NCI-H345 treated with DMSO at 0.1 percent for 48 hours (cell line): ENCODE measurements around the gene PCDHGA4.
"Not testable (repeated sequence)": the region's sequence is repeated elsewhere in the genome, so short reads cannot be mapped to it uniquely, and the experiment has no call there.

Experiments
- DNase-seq: peaks from one replicate; lab custom pipeline; 2025; ENCODE audit not compliant: unreplicated experiment; lab: John Stamatoyannopoulos, UW

The PCDHGA4 gene

DNA sequence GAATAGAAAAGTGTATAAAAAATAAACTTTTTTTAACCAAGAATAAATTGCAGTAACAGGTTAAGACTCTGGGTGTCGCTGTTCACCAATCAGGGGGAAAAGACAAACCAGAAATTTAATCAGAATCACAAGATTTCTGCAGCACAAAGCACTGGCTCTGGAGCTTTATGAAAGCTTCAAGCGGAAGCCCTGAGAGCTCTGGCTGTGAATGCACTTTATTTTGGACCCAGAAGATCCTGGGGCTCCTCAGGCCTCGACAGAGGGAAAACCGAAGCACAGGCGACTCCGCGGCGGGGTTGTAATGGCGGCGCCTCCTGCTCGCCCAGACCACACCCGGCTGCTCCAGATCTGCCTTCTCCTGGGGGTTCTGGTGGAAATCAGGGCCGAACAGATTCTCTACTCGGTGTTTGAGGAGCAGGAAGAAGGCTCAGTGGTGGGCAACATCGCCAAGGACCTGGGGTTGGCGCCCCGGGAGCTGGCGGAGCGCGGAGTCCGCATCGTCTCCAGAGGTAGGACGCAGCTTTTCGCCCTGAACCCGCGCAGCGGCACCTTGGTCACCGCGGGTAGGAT, at the start of gene PCDHGA4:
Gene PCDHGA4, plus strand, starts transcription at position 122 of the 570 bp plus-strand sequence. Its CDS starts 87 bp downstream, at position 209.
- no peak for DNase-seq

DNA sequence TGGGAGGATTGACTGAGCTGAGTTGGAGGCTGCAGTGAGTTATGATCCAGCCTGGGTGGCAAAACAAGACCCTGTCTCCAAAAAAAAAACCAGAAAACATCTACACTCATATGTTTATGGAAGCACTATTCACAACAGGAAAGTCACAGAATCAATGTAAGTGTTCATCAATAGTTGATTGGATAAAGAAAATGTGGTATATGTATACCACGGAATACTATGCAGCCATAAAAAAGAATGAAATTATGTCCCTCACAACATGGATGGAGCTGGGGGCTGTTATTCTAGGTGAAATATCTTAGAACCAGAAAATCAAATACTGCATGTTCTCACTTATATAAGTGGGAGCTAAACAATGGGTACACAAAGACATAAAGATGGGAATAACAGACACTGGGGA, 48.2 kb upstream of the PCDHGA4 start:
- DNase-seq = no peak

DNA sequence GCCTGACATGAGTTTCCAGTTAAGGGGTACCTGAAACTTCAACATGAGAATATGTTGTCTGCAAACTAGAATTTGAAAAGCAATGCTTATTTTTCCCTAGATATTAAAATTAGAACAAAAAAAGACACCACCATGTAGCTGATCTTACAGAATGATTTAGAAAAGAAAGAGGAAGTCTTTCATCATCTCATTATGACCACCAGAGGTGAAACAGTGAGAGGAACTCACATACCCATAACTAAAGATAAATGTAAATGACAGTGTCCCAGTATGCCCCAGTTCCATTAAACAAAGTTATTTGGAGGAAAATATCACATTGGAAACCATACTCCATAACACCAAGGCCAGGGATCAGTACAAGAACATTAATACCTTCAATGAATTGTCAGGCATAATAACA, 41.1 kb upstream of the PCDHGA4 start:
- DNase-seq = no peak

DNA sequence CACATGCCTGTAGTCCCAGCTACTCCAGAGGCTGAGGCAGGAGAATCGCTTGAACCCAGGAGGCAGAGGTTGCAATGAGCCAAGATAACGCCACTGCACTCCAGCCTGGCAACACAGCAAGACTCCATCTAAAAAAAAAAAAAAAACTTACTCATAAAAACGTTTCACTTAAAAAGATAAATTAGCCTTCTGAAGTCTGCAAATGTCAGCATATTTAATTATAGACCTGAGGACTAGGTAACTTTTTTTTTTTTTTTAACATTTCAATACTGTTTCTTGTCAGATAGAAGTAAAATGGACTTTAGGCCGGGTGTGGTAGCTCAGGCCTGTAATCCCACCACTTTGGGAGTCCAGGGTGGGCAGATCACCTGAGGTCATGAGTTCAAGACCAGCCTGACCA, 37.9 kb upstream of the PCDHGA4 start:
- DNase-seq = not testable (repeated sequence)

DNA sequence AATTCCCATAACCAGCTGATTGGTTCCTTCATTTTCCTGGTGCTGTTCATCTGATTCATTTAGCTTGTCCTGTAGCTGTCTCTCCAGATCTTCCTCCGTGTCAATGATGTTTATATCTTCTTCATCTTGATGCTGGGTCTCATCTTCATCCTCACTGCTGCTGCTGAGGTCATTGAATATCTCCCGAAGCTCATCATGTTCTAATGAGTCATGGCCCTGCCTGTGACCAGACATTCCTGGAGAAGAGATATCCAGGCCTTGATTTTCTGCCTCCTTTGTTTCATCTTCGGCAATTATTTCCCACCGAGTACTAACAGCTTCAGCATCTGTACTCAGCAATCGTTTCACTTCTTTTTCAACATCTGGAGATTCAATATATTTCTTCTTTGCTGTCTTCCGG, 35.6 kb upstream of the PCDHGA4 start:
- no peak for DNase-seq

DNA sequence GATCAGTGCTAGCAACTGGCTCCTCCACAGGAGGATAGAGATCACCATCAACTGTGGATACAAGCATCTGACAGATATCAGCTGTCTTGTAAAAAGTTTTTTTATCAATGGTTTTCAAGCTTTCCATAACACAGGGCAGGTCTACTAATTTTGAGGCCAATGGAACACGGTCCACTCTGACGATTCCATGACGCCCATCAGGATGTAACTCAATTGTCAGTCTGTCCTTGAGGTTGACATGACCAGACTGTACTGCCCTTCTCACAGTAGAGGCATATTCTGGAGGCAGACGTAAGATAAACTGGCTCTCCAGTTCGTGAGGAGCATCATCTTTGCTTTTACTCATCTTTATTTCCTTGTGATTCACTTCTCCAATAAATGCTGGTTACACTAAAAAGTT, 35.1 kb upstream of the PCDHGA4 start:
- DNase-seq = no peak

DNA sequence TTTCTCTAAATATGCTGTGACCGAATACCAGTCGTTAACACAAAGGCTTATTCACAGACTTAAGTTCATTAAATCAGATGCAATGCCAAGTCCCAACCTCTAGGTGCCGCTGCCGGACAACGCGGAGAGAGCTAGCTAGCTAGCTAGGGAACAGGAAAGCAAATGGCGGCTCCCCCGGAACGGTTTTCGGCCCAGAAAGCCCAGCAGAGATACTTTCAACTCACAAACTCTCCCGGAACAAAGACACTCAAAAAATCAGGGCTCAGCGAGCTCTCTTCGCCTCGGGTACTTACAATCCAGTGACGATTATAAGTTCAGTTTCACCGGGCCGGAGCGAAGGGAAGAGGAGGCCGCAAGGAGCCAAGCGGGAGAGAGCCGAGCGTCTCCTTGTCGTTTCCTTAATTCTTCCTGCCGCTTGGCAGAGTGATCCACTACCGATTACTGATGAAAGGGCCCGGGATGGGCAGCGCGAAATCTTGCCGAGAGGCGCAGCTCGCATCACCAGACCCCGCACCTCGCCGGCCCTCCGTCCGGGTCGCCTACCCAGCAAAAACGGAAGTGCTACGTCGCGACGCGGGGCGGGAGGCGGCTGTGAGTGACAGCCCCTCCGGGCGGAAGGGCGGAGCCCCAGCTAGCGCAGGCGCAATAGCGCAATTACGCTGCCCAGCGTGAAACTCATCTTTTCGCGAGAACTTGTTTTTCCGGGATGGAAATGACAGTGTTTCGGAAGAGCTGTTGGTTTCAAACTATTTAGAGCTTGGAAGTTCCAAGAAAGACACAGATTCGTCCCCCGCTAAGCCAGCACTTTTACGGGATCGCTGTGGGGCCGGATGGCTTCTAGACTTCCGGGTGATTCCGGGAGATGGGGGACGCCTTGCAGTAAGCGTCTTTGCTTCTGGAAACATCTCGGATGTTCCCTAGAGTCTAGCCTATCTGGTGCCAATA, 34.3 kb upstream of the PCDHGA4 start, which contains the start of gene TAF7:
Gene TAF7, minus strand, starts transcription at position 560 of the 945 bp plus-strand sequence. CDS start 740 bp downstream, outside the sequence.
- DNase-seq = peak; percentile 86

DNA sequence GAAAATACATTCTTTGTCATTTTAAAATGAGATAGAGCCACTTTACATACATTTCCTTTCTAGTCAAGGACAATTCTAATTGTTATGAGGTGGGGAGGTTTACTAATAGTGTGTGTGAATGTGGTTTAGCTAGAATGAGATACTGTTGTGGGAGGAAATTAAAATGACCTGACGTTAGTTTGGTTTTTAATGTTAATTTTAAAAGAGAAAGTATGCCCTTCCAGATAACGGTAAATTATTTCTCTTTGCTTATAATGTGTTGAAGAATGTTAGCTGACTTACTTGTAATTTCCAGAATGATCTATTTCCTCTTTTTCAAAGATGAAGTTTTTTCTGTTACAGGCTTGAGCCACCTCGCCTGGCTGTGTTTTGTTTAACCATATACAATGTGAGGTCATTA, 32.6 kb upstream of the PCDHGA4 start:
- DNase-seq = no peak

DNA sequence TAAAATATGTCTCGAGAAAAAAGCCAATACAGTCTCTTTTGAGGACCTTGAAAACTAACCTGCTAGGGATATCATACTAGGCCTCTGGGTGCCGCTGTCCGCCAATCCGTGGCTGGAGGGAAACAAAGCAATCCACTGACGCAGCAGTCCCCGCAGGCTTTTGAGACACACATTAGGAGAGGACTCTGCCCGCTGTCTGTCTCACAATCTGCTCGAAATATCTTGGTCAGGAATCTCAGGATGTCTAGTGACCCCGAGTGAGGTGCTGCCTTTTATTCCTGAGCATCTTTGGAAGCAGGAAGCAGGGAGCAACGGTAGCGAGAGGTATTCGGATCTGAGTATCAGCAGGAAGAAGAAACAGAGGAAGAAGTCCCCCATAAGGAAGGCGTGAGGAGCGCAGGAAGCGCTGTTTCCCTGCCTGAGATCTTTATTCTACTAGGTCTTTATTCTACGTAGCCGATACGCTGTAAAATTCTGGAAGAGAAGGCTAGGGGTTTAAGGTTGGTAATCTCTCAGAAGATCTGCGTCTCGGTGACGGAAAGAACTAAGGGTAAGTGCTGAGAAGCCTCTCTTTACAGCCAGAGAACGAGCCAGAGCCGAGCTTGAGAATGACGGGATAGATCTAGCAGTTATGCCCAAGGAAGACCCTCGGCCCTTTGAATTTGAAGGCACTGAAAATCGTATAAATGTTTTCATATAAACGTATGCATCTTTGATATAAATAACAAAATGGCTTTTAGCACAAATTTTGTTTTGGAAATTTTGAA, 28.6 kb upstream of the PCDHGA4 start:
- DNase-seq = peak; percentile 35

DNA sequence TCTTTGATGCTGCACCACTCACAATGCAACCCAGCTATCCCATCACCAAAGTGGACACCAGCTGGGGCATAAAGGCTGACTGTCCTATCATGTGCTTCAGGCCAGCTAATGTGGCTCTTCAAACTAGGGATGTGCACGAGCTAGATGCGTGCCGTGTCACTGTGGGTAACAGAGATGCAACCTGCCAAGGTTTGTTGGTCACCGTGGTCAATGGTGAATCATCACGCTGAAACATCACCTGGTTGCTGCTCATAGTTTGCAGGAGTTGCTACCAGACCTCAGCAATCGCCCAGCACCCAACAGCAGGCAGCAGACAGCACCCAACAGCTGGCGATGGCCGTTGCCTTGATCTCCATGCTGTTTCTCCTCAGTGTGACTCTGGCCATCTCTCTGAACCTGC, 26.6 kb upstream of the PCDHGA4 start:
- DNase-seq = no peak

DNA sequence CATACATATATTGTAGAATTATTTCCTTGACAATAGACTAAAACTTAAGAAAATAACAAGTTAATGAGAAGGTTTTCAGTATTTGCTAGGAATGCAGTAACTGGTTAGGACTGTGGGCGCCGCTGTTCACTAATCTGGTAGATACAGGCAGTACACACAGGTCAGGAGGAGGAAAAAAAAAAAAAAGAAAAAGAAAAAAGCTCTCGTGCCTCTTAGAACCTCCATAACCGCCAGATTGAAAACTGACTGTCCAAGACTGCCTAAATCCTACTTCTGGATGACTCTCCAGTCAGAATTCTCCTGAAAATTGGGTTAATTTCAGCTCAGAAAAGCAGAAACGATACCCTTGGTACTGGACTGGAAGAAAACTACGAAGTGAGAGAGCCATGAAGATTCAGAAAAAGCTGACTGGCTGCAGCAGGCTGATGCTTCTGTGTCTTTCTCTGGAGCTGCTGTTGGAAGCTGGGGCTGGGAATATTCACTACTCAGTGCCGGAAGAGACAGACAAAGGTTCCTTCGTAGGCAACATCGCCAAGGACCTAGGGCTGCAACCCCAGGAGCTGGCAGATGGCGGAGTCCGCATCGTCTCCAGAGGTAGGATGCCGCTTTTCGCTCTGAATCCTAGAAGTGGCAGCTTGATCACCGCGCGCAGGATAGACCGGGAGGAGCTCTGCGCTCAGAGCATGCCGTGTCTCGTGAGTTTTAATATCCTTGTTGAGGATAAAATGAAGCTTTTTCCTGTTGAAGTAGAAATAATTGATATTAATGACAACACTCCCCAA, 24.3 kb upstream of the PCDHGA4 start, which contains the start of gene PCDHGA1:
Gene PCDHGA1, plus strand, starts transcription at position 216 of the 782 bp plus-strand sequence.
- DNase-seq = no peak

DNA sequence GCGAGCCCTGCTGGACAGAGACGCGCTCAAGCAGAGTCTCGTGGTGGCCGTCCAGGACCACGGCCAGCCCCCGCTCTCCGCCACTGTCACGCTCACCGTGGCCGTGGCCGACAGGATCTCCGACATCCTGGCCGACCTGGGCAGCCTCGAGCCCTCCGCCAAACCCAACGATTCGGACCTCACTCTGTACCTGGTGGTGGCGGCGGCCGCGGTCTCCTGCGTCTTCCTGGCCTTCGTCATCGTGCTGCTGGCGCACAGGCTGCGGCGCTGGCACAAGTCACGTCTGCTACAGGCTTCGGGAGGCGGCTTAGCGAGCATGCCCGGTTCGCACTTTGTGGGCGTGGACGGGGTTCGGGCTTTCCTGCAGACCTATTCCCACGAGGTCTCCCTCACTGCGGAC, 22.2 kb upstream of the PCDHGA4 start:
- DNase-seq = not testable (repeated sequence)

DNA sequence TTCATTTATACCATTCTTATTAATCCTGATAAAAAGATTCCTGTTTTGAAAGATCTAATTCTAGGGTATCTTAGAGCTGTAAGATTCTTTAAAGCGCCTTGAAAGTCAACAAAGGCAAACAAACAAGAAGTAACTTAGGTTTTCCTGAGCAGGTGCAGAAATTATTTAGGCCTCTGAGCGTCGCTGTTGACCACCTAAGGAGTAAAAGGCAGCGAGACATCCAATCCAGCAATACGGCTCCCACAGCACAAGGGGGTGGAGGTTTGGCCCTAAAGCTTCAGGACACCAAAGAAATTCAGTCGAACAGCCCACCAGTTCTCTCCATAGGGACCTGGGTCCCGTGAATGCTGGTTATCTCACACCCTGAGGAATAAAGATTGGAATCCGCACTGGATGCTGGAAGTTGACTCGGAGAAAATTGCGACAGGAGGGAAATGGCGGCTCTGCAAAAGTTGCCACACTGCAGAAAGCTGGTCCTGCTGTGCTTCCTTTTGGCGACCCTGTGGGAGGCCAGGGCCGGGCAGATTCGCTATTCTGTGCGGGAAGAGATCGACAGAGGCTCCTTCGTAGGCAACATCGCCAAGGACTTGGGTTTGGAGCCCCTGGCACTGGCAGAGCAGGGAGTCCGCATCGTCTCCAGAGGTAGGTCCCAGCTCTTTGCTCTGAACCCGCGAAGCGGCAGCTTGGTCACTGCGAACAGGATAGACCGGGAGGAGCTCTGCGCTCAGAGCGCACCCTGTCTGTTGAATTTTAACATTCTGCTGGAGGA, 16.1 kb upstream of the PCDHGA4 start, which contains the start of gene PCDHGA2:
Gene PCDHGA2, plus strand, starts transcription at position 223 of the 769 bp plus-strand sequence.
- no peak for DNase-seq

DNA sequence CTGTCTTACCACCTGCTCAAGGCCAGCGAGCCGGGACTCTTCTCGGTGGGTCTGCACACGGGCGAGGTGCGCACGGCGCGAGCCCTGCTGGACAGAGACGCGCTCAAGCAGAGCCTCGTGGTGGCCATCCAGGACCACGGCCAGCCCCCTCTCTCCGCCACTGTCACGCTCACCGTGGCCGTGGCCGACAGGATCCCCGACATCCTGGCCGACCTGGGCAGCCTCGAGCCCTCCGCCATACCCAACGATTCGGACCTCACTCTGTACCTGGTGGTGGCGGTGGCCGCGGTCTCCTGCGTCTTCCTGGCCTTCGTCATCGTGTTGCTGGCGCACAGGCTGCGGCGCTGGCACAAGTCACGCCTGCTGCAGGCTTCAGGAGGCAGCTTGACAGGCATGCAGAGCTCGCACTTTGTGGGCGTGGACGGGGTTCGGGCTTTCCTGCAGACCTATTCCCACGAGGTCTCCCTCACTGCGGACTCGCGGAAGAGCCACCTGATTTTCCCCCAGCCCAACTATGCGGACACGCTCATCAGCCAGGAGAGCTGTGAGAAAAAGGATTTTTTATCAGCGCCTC, 14.0 kb upstream of the PCDHGA4 start:
- not testable (repeated sequence) for DNase-seq

DNA sequence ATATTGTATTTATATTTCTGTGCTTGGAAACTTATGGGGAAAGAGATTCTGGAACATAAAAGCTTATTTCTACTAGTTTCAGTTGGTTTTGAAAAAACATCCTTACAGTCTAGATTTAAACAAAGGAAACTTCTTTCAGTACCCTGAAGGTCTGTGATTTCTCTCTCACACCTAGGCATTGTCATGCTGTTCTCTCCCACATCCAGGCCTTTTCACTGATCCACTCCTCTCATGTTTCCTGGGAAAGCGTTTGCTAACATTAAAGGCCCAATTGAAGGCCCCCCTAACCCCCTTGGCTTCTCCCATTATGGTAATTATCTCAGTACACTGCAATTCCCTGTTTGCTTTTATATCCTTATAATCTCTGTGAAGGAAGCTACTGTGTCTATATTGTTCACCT, 12.0 kb upstream of the PCDHGA4 start:
- no peak for DNase-seq

DNA sequence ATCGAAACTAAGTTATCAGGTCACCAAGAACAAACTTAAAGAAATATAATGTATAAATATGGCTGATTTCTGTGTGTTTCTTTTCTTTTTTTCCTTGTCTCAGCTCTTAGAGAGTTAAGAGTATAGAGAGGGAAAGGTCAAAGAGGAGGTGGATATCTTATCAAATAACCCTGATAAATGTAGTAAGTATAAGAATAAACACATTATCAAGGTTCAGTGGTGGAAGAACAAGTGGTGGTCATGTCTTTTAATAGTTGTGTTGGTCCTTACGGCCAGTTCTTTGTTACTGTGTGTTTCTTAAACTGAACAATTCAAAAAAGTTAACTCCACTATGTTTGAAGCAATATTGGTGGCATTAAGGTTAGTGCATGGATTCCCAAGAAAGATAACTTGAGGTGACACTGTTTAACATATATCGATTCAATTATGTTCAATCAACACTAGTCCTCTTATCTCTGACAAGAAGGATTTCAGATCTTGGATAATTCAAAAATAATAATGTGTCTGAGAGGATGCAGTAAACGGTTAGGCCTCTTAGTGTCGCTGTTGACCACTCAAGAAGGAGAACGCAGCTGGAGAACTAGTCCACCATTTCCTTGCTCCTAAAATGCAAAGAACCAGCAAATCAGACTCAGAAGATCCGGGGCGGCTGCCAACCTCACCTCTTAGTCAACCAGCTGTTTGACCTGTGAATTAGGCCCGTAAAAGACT, 11.4 kb upstream of the PCDHGA4 start, which contains the start of gene PCDHGA3:
Gene PCDHGA3, plus strand, starts transcription at position 588 of the 711 bp plus-strand sequence. CDS start 205 bp downstream, outside the sequence.
- DNase-seq = no peak

DNA sequence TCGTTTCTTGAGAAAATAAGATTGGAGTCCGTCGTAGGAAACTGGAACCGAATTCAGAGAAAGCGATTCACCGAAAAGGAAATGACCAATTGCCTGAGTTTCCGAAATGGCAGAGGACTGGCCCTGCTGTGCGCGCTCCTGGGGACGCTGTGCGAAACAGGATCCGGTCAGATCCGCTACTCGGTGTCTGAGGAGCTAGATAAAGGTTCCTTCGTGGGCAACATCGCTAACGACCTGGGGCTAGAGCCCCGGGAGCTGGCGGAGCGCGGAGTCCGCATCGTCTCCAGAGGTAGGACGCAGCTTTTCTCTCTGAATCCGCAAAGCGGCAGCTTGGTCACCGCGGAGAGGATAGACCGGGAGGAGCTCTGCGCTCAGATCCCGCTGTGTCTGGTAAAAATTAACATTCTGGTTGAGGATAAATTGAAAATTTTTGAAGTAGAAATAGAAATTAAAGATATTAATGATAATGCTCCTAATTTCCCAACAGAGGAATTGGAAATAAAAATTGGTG, 10.8 kb upstream of the PCDHGA4 start:
- no peak for DNase-seq

DNA sequence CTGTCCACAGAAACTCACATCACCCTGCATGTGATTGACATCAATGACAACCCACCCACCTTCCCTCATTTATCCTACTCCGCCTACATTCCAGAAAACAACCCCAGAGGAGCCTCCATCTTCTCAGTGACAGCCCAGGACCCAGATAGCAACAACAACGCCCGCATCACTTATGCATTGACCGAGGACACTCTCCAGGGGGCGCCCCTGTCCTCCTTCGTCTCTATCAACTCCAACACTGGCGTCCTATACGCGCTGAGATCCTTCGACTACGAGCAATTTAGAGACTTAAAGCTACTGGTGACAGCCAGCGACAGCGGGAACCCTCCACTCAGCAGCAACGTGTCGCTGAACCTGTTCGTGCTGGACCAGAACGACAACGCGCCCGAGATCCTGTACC, 9.5 kb upstream of the PCDHGA4 start:
- no peak for DNase-seq
